Mammary epithelial cell (primary cell): Measurements from ENCODE around the gene LAG3.

Experiments
- CTCF ChIP-seq, 2 donors: IDR thresholded peaks in 1 of 2; conservative IDR thresholded peaks in 1 of 2; 2 replicates each; pipeline ENCODE4 v1.5.1; 2011 to 2012; ENCODE audit warnings: inconsistent platforms in 2 of 2, low read length in 2 of 2, mild to moderate bottlenecking in 2 of 2, control low read depth in 1 of 2, low read depth in 1 of 2; ENCODE audit not compliant: insufficient read depth in 1 of 2; ENCODE audit errors: extremely low read depth in 1 of 2
- EZH2 ChIP-seq: IDR thresholded peaks from 2 replicates; pipeline ENCODE4 v1.6.1; 2012; ENCODE audit warnings: low read length, inconsistent platforms, borderline replicate concordance

- TF ChIP-seq CTCF (conservative IDR thresholded peaks at IDR 0.05 in 1 of 2, IDR thresholded peaks at IDR 0.05 in 1 of 2; ENCODE audit: extremely low read depth in 1 of 2, insufficient read depth in 1 of 2, low read depth in 1 of 2, low read length in 2 of 2) (no peak), EZH2 (no peak)
These were observed at the start of gene LAG3 for GRCh38 chr12:6772331-6772695.
